Thyroid gland (tissue), 4 donors: ENCODE results near the gene COMMD4.

Experiments
- CTCF ChIP-seq, 6 experiments: fragments of 200-600 bp in 3 of 6; fragments of 450-650 bp in 3 of 6; sonication (generic) in 3 of 6; IDR thresholded peaks; one replicate each; pipeline ENCODE4 v1.5.1; 2016 to 2019; ENCODE audit warnings: antibody characterized with exemption in 6 of 6, mild to moderate bottlenecking in 2 of 6, inconsistent platforms in 1 of 6, moderate library complexity in 1 of 6
- POLR2A ChIP-seq, 2 donors: fragments of 450-650 bp; IDR thresholded peaks; one replicate each; pipeline ENCODE4 v1.6.1; 2017; ENCODE audit warnings: antibody characterized with exemption in 2 of 2, mild to moderate bottlenecking in 2 of 2, moderate library complexity in 1 of 2

DNA sequence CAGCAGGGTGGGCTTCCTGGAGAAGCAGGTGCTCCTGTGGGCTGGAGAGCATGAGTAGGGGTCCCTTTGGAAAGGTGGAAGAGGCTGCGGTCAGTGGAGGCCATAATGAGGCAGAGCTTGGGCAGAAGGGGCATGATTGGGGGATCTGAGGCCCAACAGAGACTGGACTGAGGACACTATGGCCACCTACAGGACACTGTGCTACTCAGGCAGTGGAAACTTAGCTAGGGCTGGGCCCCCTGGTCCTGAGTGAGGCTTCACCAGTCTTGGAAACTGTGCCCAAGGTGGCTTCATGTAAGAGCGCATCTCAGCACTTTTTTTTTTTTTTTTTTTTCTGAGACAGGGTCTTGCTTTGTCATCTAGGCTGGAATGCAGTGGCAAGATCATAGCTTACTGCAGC lies 6.3 kb upstream of the COMMD4 start:
- no peak for TF ChIP-seq CTCF (IDR thresholded peaks at IDR 0.05)
- no peak for TF ChIP-seq POLR2A (IDR thresholded peaks at IDR 0.05)
